ENCODE data around the gene GLIS1. TPM values are rescaled to one million over a fixed set of nuclear protein-coding genes. Genes with fewer than 3 reads are reported as not detected.

Gene GLIS1
- total RNA-seq, 1 experiment from 2014 or later, result 0.14 TPM

DNA sequence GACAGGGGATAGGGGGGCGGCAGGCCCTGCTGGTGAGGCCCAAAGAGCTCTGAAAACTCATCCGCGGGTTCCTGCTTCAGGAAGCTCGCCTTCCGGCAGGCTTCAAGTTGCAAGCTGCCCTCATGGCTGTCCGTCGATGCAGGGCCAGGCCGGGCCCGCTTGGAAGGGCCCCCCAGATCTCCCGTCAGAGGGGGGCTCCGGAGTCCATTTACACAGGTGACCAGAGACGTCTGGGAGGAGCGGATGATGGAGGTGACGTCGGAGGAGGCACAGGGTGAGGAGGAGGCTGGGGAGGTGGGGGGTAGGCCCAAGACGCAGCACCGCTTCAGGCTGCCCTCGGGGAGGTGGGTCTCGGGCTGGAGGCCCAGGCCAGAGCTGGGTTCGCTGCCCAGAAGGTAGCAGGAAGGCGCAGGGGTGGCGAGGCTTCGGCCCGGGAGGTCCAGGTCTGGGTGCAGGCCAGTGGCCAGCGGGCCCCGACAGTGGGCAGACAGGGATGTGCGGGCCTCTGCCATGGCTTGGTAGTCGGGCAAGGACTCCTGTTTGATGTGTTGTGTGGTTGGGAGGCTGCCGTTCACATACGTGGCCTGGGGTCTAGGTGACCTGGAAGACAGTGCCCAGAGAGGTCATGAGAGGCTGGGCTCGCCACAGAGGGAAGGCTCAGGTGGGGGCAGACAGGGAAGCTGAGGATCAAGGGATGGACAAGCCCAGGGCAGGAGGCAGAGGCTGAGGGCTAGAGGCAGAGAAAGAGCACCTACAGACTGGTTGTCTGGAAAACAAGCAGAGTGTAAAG, 144.4 kb downstream of the GLIS1 start:
- no peak for DNase-seq (ENCODE audit: low spot score)

DNA sequence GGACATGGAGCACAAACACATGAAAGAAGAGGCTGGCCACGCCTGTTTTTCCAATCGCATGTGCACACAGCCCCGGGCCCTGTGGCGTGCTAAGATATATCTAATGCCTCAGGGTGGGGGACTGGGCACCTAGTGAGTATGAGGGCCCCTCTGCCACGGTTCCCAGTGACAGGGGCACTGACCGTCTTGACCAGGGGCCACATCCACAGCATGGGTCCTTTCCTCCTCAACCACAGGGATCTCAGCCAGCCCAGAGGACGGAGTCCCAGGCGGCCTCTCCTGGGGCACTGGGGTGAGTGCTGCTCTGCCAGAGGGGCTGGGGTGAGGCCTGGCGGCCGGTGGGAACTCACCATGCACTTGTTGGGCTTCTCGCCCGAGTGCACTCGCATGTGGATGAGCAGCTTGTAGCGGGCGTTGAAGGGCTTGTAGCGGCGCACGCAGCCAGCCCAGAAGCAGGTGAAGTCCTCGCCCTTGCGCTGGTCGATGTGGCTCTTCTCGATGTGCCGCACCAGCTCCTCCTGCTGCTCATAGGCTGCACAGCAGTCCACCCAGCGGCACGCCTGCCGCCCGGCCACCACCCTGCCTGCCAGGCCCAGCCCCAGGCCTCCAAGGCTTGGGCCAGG, 145.1 kb downstream of the GLIS1 start:
- no peak for DNase-seq (ENCODE audit: low spot score)

DNA sequence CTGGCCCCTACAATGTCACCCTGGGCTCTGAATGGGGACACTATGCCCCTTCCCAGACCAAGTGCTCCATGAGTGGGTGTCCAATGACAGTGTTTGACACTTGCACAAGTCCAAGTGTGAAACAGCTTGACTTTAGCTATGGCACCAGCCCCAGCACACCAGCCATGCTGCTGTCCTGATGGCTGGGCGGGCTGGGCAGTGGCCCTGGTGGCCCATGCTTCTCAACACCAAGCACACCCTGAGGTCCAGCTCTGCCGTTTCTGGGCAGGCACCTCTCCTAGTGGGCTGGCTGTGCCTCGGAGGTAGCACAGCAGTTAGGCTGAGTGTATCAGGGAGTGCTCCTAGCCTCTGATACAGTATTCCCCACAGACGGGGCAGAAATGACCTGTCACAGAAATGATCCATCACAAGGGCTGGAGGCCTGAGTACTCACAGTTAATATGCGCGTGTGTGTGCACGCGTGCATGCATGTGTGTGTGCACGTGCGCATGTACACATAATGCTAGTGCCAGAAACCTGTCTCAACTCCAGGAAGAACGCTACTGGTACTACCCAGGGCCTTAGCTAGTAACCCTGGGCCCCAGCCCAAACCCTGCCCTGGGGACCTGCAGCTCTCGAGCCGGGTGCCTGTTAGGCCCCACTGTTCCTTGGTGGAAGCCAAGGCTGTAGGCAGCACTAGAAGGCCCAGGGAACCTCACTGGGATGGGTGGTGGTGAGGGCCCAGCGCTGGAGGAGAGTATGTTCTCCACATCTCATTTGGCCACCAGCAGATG, 145.8 kb downstream of the GLIS1 start:
- DNase-seq (ENCODE audit: low spot score), result no peak

DNA sequence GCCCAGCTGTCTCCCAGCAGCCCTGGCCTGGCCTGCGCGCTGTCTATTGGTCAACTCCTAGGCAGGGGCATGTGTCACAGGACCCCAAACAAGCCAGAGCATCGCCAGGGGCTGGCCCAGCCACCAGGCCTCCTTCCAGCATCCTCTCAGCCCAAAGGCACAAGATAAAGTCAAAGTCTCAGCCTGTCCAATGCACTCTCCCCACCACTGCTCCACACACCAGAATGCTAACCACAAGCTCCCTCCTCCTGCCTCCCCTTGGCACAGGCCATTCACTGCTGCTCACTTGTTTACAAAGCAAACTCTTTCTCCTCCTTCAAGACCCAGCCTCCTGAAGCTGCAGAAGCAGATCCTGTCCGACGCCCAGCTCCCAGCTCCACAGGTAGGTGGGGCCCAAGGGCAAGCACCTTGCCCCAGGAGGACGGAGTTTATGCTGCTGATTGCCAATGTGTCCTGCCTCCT, 146.4 kb downstream of the GLIS1 start:
- DNase-seq (ENCODE audit: low spot score), result peak; percentile 10

DNA sequence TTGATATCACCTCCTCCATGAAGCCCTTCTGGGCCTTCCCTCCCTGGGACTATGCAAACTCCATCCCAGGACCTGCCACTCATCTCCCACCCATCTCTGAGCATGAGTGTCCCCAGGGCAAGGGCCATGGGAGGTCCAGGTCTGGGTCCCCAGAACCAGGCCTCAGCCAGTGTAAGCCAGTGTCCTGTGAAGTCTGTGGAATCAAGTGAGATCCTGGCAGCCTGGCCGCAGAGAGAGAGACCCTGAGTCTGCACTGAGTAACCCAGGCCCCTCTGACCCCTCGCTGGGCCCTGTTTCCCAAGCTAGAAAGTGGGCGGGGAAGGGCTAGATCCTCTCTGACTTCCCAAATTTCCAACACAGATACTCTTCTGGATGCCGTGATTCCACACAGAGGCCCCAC, 147.0 kb downstream of the GLIS1 start:
- DNase-seq (ENCODE audit: low spot score), result no peak

DNA sequence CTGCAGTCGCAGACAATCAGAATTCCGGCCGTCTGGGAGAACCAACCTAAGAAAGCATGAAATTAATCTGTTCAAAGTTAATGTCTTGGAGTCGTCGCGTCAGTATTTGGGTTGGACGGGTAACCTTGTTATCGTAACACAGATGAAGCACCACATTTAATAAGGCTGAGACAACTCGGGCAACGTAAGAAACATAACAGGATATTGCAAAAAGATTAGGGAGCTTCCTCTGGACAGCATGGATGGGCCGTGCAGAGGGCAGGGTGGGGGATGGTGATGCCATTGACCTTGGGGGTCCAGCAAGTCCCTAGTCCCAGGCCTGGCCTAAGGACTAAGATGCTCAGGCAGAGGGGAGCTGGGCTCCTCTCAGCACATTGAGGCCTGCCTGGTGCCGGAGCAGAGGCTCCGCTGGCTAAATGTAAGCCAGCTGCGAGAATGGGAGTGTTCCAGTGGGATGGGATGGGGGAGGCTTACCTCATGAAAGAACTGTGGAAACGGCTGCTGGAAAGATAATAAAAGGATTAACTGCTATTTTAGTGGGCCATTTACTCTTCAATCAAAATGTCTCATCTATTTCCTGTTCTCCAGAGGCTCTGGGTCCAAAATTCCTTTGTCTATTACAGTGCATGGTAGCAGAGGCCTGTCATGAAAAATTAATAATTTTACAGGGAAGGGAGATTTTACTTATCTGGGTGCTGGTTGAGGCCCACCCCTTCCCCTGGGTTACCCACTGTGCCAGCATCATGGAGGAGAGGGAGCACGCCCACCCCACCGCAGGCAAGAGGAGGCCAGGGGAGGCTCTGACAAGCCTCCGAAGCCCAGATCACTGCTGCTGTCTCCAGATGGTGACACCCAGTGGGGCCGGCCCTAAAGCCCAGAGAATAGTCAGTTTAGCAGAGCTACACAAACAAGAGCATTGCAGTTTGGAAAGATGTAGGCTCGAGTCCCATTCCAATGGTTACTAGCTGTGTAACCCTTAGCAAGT, 148.1 kb downstream of the GLIS1 start:
- peak; percentile 8 for DNase-seq (ENCODE audit: low spot score)

DNA sequence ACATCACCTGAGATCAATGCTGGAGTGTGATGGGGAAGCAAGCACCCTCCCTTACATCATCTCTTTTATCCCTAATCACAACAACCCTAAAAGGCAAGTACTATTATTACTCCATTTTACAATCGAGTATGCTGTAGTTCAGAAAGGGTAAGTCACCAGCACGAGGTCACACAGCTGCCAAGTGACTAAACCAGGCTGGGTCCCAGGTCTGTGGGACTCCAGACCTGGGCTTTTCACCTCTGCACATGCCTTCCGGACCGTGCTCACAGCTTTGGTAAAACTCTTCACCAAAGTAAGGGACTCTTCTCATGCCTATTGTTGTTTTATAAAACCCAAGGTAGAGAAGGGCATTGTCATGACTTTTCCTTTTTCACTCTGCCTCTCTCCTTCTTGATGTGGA, 148.9 kb downstream of the GLIS1 start:
- DNase-seq (ENCODE audit: low spot score), result no peak

DNA sequence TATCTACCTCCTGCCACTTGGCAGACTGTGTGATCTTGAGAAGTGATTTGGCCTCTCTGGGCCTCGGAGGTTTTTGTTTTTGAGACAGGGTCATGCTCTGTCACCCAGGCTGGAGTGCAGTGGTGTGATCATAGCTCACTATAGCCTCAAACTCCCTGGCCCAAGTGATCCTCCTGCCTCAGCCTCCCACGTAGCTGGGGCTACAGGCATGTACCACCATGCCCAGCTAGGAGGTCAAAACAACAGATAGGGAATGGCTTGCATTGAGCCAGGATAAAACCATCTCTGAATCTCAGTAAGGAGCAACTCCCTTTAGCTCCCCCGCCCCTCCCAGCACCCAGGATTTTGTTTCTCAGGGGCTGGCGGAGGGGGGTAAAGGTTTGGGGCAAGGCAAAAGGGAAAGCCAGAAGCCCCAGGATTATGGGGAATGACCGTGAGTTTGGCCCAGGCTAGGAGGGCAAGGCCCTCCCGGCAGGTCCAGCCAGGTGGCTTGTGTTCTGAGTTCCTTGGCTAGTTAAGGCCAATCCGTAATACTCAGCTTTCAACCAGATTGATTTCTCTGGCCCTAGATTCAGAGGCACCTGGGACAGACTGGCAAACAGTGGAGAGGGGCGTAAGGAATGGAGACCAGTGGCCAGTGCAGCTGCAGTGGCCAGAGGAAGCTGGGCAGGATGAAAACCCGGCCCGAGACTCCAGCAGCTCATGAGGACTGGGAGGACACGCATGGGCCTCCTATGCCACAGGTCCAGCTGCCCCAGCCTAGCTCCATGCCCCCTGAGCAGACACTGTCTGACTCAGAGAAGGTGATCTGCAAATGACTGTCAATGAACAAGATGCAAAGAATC, 149.7 kb downstream of the GLIS1 start:
- DNase-seq (ENCODE audit: low spot score), result no peak

DNA sequence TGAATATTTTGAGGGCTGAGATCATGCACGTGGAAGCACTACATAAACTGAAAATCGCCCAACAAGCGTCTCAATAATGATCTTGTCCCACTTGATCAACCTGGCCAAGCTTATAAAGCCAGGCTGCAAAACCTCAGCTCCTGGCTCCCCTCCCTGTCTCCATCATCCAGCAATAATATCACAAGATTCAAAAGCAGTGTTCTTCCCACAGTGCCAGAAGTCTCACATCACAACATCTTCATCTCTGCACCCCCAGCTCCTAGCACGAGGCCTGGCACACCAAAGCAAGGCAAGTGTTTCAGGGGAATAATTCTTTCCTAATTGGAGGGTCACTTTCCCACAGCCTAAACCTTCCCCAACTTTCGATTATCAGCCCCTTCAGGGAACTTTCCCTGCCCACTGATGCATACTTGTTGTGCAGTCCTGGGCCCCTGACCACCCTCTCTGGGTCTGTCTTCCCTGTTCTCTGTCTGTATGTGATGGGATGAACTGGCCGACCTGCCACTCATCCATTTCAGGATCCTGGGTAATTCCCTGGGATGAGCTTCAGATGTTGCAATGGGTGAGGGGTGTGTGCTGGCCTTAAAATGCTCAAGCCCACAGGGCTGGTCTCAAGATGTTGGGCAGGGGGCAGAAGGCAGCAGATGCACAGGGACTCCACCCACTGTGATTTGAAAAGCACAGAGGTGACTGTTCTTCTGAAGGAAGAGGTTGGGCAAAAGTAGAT, 150.7 kb downstream of the GLIS1 start:
- no peak for DNase-seq (ENCODE audit: low spot score)

DNA sequence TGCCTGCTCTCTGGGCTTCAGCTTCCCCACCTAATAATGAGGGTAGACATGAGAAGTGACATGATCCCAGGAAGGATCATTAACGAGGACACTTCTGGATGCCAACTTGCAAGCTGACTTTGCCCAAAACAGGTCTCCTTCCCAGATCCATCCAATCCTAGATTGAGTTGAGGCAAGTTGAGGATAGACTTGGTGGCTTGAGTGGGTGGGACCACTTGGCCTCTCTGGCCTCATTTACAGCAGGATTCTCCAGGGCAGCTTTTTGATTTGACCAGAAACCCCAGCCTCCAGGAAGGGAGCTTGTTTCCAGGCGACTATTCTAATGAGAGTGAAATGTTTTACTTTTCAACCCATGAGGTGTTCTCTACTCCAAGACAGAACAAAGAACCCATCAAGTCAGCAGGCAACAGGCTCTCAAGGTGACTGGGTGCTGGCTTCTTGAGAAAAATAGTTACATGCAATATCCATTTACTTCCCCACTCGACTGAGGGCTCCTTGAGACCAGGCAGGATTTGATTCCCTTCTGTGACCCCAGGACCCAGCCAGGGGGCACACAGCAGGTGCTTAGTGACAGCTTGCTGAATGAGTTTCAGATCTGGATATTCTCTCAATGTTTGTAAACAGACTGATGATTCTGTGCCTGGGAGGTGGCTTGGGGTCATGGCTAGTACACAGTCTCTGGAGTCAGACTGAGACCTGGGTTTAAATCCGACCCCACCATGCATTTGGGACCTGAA, 151.5 kb downstream of the GLIS1 start:
- DNase-seq (ENCODE audit: low spot score), result no peak

DNA sequence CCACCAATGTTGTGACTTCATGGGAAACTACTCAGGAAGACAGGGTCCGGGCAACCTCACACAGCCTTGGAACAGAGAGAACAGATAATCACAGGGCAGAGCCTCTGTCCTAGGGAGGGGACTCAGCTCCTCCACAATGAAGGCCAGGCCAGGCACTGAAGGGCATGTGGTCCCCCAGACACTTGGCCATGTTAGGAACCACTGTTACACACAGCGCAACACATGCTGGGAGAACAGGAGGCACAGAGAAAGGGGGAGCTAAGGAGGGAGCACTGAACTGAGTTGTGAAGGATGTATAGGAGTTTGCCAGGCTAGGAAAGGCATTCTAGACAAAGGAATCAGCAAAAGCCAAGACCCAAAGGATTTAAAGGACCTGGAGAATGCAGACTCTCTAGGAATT, 152.2 kb downstream of the GLIS1 start:
- no peak for DNase-seq (ENCODE audit: low spot score)

DNA sequence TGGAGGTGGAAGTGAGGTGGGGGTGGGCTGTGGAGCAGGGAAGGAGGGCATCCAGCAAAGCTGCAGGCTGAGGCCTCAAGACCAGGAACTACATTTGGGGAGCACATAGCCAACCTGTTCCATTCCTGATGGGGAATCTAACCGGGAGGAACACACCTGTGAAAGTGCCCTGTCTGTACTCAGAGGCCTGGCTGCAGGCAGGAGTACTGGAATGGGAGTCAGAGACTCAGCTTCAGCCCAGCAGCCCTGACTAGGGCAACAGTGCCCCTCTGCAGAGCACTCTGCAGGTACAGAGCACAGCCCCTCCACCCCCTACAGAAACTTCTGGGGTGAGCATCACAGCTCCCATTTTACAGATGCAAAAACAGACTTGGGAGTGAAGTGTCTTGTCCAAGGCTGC, 153.4 kb downstream of the GLIS1 start:
- no peak for DNase-seq (ENCODE audit: low spot score)

DNA sequence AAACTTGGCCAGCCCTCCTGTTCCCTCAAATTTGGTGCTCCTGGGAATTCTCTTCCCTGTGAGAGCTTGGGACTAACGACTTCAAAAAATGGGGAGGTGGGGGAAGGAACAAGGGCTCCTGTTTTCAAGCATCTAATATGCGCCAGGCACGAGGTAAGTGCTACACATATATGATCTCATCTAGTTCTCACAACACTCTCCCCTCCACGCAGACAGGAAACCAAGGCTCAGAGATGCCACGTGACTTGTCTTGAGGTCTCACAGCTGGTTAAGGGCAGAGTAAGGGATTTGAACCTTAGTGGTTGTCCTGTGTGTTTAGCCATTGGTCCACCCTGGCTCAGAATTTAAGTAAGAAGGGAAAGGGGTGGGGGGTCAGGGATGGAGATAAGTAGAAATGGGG, 153.8 kb downstream of the GLIS1 start:
- DNase-seq (ENCODE audit: low spot score), result no peak

DNA sequence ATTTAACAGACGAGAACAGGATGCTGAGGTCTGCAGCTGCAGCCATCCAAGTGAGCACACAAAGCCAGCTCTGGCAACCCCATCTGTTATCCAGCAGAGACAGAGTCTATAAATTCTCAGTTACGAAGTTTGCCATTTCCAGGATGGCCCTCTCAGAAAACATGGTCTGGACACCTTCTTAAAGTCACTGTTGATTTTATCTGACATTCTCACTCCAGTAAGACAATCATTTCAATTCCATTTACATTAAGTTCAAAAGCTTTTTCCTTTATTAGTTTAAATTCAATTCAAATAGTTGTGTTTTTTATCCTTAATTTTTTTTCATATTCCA, 154.2 kb downstream of the GLIS1 start:
- DNase-seq (ENCODE audit: low spot score), result no peak

DNA sequence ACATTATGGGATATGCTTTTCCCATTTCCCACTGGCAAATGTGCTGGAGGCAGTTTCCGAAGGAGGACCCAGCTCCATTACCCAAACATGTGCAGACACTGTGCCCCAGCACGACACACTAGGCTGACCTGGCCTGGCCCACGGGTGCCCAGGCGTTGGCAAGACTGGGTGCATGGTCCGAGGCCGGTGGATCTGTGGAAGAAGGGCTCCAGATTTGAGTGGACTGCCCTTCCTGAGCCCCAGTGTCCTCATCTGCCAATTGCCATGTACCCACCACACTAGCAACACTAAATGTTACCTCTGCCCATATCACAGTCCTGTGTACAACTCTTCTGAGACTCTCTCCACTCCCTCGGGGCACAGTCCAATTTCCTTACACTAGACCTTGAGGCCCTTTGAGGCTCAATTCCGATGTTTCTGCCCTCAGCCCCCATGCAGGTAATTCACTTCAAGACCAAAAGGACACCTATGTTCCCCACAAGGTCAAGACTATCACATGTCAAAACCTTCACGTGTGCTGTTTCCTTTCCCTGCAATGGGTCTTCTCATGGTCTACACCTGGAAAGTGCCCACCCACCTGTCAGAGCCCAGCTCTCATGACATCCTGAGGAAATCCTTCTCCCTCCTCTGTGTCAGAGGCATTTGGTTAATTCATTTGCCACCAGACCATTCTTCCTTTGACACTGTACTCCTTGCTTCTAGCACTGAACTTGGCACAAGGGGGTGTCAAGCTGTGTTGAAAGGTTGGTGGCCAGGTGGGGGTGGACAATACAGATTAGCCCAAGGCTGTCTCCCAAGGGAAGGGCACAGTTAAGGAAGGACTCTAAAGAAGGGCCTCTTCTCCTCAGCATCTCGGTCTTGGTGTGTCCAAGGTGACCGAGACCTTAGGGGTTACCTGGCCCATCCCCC, 154.8 kb downstream of the GLIS1 start:
- no peak for DNase-seq (ENCODE audit: low spot score)

DNA sequence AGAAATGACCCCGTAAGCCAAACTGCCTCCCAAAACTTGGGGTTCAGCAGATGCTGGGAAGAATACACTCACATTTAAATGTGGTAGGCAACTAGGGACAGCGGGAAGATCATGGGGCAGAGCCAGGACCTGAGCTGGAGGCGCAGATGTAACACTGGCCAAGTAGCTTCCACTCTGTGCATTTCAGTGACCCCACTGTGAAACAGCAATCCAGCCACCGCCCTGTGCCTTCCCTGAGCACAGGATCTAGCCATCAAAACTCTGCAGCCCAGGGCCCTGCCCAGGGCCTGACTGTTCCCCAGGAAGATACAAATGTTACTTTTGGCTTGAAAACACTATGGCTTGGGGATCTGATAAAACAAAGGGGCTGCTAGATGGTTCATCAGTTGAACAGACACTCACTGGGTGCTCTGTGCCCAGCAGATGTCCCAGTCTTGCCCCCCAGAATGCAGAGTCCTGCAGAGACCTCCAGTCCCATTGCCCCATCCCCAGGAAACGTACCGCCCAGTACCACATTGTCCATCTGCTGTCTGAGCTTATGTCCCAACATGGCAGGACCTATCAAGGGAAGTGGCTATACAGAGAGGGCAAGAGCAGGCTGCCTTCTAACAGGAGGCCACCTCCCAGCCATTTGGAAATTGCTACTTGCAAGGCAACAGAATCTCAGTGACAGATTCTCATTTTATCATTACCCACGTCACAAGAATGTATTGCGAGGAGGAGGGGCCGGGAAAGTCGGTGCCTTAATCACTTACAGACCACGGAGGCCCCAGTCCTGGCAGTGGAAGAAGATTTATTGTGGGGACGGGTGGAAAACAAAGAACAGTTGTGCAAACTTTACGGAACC, 155.7 kb downstream of the GLIS1 start:
- no peak for DNase-seq (ENCODE audit: low spot score)
